Measurements from ENCODE around the gene ZNF317.
A peak's percentile ranks its signal among the peaks of the same experiment; 100 is the strongest.

ZNF317 gene

GRCh38 chr19:9148697-9149096 is 8.5 kb downstream of the ZNF317 start:
- no peak for TF ChIP-seq CREB1 (IDR thresholded peaks at IDR 0.05; ENCODE audit: low read depth)
- TF ChIP-seq USF1 (IDR thresholded peaks at IDR 0.05): peak; percentile 72

GRCh38 chr19:9149997-9150396 is 9.8 kb downstream of the ZNF317 start:
- TF ChIP-seq USF1 (IDR thresholded peaks at IDR 0.05) (no peak), CREB1 (IDR thresholded peaks at IDR 0.05; ENCODE audit: low read depth) (no peak), EP300 (IDR thresholded peaks at IDR 0.05; ENCODE audit: borderline replicate concordance) (no peak), YY1 (IDR thresholded peaks at IDR 0.05; ENCODE audit: low read depth) (no peak), TCF12 (IDR thresholded peaks at IDR 0.05; ENCODE audit: low read depth) (no peak), EGR1 (IDR thresholded peaks at IDR 0.05) (no peak), NFIC (IDR thresholded peaks at IDR 0.05) (no peak), REST (IDR thresholded peaks at IDR 0.05; ENCODE audit: low read depth) (no peak), TAF1 (IDR thresholded peaks at IDR 0.05; ENCODE audit: low read depth) (no peak), CEBPB (IDR thresholded peaks at IDR 0.05) (no peak)
- TF ChIP-seq, protein P1, sequence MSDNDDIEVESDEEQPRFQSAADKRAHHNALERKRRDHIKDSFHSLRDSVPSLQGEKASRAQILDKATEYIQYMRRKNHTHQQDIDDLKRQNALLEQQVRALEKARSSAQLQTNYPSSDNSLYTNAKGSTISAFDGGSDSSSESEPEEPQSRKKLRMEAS (IDR thresholded peaks at IDR 0.05): no peak

DNA sequence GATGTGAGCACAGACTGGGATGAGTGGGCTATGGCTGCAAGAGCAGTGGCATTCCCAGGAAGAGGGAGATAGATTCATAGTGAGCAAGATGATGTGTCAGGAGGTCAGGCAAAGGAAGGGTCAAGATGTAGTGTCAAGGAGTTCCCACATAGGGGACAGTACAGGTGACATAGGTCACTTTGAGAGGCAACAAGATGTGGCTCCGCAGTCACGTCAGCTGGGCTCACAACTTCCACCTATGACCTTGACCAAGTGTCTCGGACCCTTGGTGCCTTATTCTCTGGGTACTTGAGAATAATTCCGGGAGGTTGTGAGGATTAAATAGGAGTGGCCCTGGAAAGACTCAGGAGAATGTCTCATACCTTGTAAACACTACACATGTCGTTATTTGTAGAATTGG is 10.5 kb downstream of the ZNF317 start:
- TF ChIP-seq CREB1 (IDR thresholded peaks at IDR 0.05; ENCODE audit: low read depth): no peak
- TF ChIP-seq NFIC (IDR thresholded peaks at IDR 0.05): no peak
- no peak for TF ChIP-seq TAF1 (IDR thresholded peaks at IDR 0.05; ENCODE audit: low read depth)
- no peak for TF ChIP-seq REST (IDR thresholded peaks at IDR 0.05; ENCODE audit: low read depth)
- TF ChIP-seq FOXM1 (IDR thresholded peaks at IDR 0.05; ENCODE audit: borderline replicate concordance, low read depth): no peak
- no peak for TF ChIP-seq EP300 (IDR thresholded peaks at IDR 0.05; ENCODE audit: borderline replicate concordance)
- no peak for TF ChIP-seq TCF12 (IDR thresholded peaks at IDR 0.05; ENCODE audit: low read depth)
- no peak for TF ChIP-seq USF1 (IDR thresholded peaks at IDR 0.05)
- TF ChIP-seq YY1 (IDR thresholded peaks at IDR 0.05; ENCODE audit: low read depth): no peak
- TF ChIP-seq, protein P1 (IDR thresholded peaks at IDR 0.05): no peak
- no peak for TF ChIP-seq TEAD4 (IDR thresholded peaks at IDR 0.05)
- no peak for TF ChIP-seq CEBPB (IDR thresholded peaks at IDR 0.05)

DNA sequence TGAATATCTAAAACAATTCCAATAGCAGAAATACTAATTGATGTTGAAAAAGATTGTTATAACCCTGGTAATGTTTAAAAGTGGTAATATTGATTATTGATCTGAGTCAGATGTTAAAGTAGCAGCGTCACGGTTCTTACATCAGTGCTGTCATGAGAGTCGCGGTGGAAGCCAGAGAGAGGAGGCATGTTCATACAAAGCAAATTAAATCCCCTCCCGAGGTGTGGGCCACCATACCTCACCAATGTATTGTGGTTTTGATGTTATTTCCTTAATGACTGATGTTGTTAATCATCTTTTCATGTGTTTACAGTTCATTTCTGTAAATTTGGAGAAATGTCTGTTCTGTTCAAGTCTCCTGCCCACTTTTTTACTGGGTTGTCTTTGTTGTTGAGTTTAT is 11.2 kb downstream of the ZNF317 start:
- TF ChIP-seq EGR1 (IDR thresholded peaks at IDR 0.05): no peak
- no peak for TF ChIP-seq CREB1 (IDR thresholded peaks at IDR 0.05; ENCODE audit: low read depth)
- TF ChIP-seq REST (IDR thresholded peaks at IDR 0.05; ENCODE audit: low read depth): no peak
- no peak for TF ChIP-seq TCF12 (IDR thresholded peaks at IDR 0.05; ENCODE audit: low read depth)
- TF ChIP-seq NFIC (IDR thresholded peaks at IDR 0.05): no peak
- TF ChIP-seq TEAD4 (IDR thresholded peaks at IDR 0.05): no peak
- no peak for TF ChIP-seq ZBTB7A (IDR thresholded peaks at IDR 0.05; ENCODE audit: low read depth)
- TF ChIP-seq USF1 (IDR thresholded peaks at IDR 0.05): no peak
- TF ChIP-seq, protein P1 (IDR thresholded peaks at IDR 0.05): no peak
- no peak for TF ChIP-seq CEBPB (IDR thresholded peaks at IDR 0.05)
- no peak for TF ChIP-seq EP300 (IDR thresholded peaks at IDR 0.05; ENCODE audit: borderline replicate concordance)
- TF ChIP-seq RAD21 (IDR thresholded peaks at IDR 0.05; ENCODE audit: low read depth): no peak
- TF ChIP-seq YY1 (IDR thresholded peaks at IDR 0.05; ENCODE audit: low read depth): no peak

Data from Ishikawa (cell line).